ENCODE measurements around the gene RTN4IP1. TPM values are rescaled to one million over a fixed set of nuclear protein-coding genes. Genes with fewer than 3 reads are reported as not detected.
"Not testable (repeated sequence)": the region's sequence is repeated elsewhere in the genome, so short reads cannot be mapped to it uniquely, and the experiment has no call there.

RTN4IP1 gene
- total RNA-seq, 1 donor from 2014 or later: 5.5 TPM

GRCh38 chr6:106628658-106629102, 618 bp downstream of the RTN4IP1 start:
- DNase-seq (ENCODE audit: low spot score): no peak

GRCh38 chr6:106627760-106628159, 1.5 kb downstream of the RTN4IP1 start:
- DNase-seq (ENCODE audit: low spot score): not testable (repeated sequence)

GRCh38 chr6:106626485-106626884, 2.8 kb downstream of the RTN4IP1 start:
- no peak for DNase-seq (ENCODE audit: low spot score)

GRCh38 chr6:106623039-106623438, 6.3 kb downstream of the RTN4IP1 start:
- DNase-seq (ENCODE audit: low spot score): no peak

GRCh38 chr6:106622412-106622811, 6.9 kb downstream of the RTN4IP1 start:
- DNase-seq (ENCODE audit: low spot score): no peak

GRCh38 chr6:106620931-106621672, 8.2 kb downstream of the RTN4IP1 start:
- no peak for DNase-seq (ENCODE audit: low spot score)

- no peak for DNase-seq (ENCODE audit: low spot score)
Observed at GRCh38 chr6:106619223-106619622, 10.1 kb downstream of the RTN4IP1 start.

- no peak for DNase-seq (ENCODE audit: low spot score)
Observed at GRCh38 chr6:106618324-106618723, 11.0 kb downstream of the RTN4IP1 start.

- DNase-seq (ENCODE audit: low spot score): no peak
Observed at GRCh38 chr6:106617857-106618256, 11.4 kb downstream of the RTN4IP1 start.

- DNase-seq (ENCODE audit: low spot score): no peak
Observed at GRCh38 chr6:106617302-106617701, 12.0 kb downstream of the RTN4IP1 start.

GRCh38 chr6:106614592-106615257, 14.6 kb downstream of the RTN4IP1 start:
- no peak for DNase-seq (ENCODE audit: low spot score)

- DNase-seq (ENCODE audit: low spot score): no peak
Observed at GRCh38 chr6:106614166-106614565, 15.1 kb downstream of the RTN4IP1 start.

- no peak for DNase-seq (ENCODE audit: low spot score)
Observed at GRCh38 chr6:106613590-106613989, 15.7 kb downstream of the RTN4IP1 start.

GRCh38 chr6:106612671-106613416, 16.5 kb downstream of the RTN4IP1 start:
- DNase-seq (ENCODE audit: low spot score): no peak

- no peak for DNase-seq (ENCODE audit: low spot score)
Observed at GRCh38 chr6:106611030-106611429, 18.3 kb downstream of the RTN4IP1 start.

GRCh38 chr6:106609699-106610098, 19.6 kb downstream of the RTN4IP1 start:
- no peak for DNase-seq (ENCODE audit: low spot score)

GRCh38 chr6:106608080-106608668, 21.1 kb downstream of the RTN4IP1 start:
- no peak for DNase-seq (ENCODE audit: low spot score)

- no peak for DNase-seq (ENCODE audit: low spot score)
Observed at GRCh38 chr6:106600329-106600728, 29.0 kb downstream of the RTN4IP1 start.

- no peak for DNase-seq (ENCODE audit: low spot score)
Observed at GRCh38 chr6:106599440-106599839, 29.9 kb downstream of the RTN4IP1 start.

GRCh38 chr6:106591111-106591825, 38.0 kb downstream of the RTN4IP1 start:
- DNase-seq (ENCODE audit: low spot score): no peak

- DNase-seq (ENCODE audit: low spot score): not testable (repeated sequence)
Observed at GRCh38 chr6:106588937-106589336, 40.4 kb downstream of the RTN4IP1 start.
